HepG2 (cell line): ENCODE results near the gene NEDD8. TPM values are rescaled to one million over a fixed set of nuclear protein-coding genes. Genes with fewer than 3 reads are reported as not detected.

Source experiments
- HNRNPK ChIP-seq: fragments of 200-400 bp; formaldehyde crosslinking; IDR thresholded peaks from 2 replicates; pipeline ENCODE4 v1.6.1; 2018; ENCODE audit warnings: low read length, low read depth, moderate library complexity, mild to moderate bottlenecking; ENCODE audit not compliant: poor library complexity, severe bottlenecking
- ZFX ChIP-seq: sonication (generic); formaldehyde crosslinking; IDR thresholded peaks from 2 replicates; pipeline ENCODE4 v1.4.0; 2020; ENCODE audit warnings: mild to moderate bottlenecking, low read depth, missing genetic modification reagents, moderate library complexity
- ZNF333 ChIP-seq: sonication (generic); formaldehyde crosslinking; IDR thresholded peaks from 2 replicates; pipeline ENCODE4 v1.4.0; 2020; ENCODE audit warnings: mild to moderate bottlenecking, missing genetic modification reagents, borderline replicate concordance
- ZNF589 ChIP-seq: sonication (generic); formaldehyde crosslinking; conservative IDR thresholded peaks from 2 replicates; pipeline ENCODE4 v1.8.0; 2022; ENCODE audit warnings: mild to moderate bottlenecking, moderate library complexity, missing genetic modification reagents
- ZNF747 ChIP-seq: sonication (generic); formaldehyde crosslinking; IDR thresholded peaks from 2 replicates; pipeline ENCODE4 v1.8.1; 2023; ENCODE audit warnings: missing genetic modification reagents, mild to moderate bottlenecking, borderline replicate concordance
- polyA plus RNA-seq, 8 experiments: library from polyadenylated mRNA; depleted of rRNA in 3 of 8; stranded (reverse) in 7 of 8; unstranded in 1 of 8; fragments of >200 nt; fragmentation: Illumina TruSeq in 4 of 8; extraction: Trizol in 4 of 8; gene quantifications; 2 replicates each; pipeline versions ENCODE4 v1.2.1 to v1.2.3, GENCODE V29; 2011 to 2016; ENCODE audit warnings: low read depth in 4 of 8, missing spikeins in 1 of 8, mixed read lengths in 1 of 8; ENCODE audit not compliant: insufficient read depth in 1 of 8
- total RNA-seq, 5 experiments: library from RNA; depleted of rRNA; stranded (reverse); fragments of >200 nt; fragmentation: Illumina TruSeq; extraction: Trizol; gene quantifications; 2 replicates each; pipeline ENCODE4 v1.2.3, GENCODE V29; 2016; ENCODE audit warnings: low read depth in 1 of 5
- TF ChIP-seq, protein P1 (sequence below): sonication (generic); formaldehyde crosslinking; conservative IDR thresholded peaks from 2 replicates; pipeline ENCODE4 v1.4.0; 2020; ENCODE audit warnings: mild to moderate bottlenecking, missing genetic modification reagents, moderate library complexity
- TF ChIP-seq, protein P2 (sequence below): sonication (generic); formaldehyde crosslinking; IDR thresholded peaks from 2 replicates; pipeline ENCODE4 v1.9.0; 2021; ENCODE audit warnings: missing genetic modification reagents, borderline replicate concordance
- TF ChIP-seq, protein P3 (sequence below): sonication (generic); formaldehyde crosslinking; IDR thresholded peaks from 2 replicates; pipeline ENCODE4 v1.8.1; 2023; ENCODE audit warnings: missing genetic modification reagents, inconsistent platforms, borderline replicate concordance
- TF ChIP-seq, protein P4 (sequence below): sonication (generic); formaldehyde crosslinking; IDR thresholded peaks from 2 replicates; pipeline ENCODE4 v1.8.1; 2022; ENCODE audit warnings: mild to moderate bottlenecking, missing genetic modification reagents
- TF ChIP-seq, protein P5 (sequence below): sonication (generic); formaldehyde crosslinking; IDR thresholded peaks from 2 replicates; pipeline ENCODE4 v1.8.0; 2022; ENCODE audit warnings: mild to moderate bottlenecking, missing genetic modification reagents, borderline replicate concordance
- TF ChIP-seq, protein P6 (sequence below): IDR thresholded peaks from 2 replicates; pipeline ENCODE4 v1.6.1; 2016; ENCODE audit warnings: mild to moderate bottlenecking
- TF ChIP-seq, protein P7 (sequence below): sonication (generic); formaldehyde crosslinking; conservative IDR thresholded peaks from 2 replicates; pipeline ENCODE4 v1.5.0; 2020; ENCODE audit warnings: missing genetic modification reagents

NEDD8 gene
- total and polyA plus RNA-seq, 2 of the 13 experiments (the other 11 are each of a cell fraction or from before 2014, with no cell fraction given) = 535 to 713 TPM

DNA sequence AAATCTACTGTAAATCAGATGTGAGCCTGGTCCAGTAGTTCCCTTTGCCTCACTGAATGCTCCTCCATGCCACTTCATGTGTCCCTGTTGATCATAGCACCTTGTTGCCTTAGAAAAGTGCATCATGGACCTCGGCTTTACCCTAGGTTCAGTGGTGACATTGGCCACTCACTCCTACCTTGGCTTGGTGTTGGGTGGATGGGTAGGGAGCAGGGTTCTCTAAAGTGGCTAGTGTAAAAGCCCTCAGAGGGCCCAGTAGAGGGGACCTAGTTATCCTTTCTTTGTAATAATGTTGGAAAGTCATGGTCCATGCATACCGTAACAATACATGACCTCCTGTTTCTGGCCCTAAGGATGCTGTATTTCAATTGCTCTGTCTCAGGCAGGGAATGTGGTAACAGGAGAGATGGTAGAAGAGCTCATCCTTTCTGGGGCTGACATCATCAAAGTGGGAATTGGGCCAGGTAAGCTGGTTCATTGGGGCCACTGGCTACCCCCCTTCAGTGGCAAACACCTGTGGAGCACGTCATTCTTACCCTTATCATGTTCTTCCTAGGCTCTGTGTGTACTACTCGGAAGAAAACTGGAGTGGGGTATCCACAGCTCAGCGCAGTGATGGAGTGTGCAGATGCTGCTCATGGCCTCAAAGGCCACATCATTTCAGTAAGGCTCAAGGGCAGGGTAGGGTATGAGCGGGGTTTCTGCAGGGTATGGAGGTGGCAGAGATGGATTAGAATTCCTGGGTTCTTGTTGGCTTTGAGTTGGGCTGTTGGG, 4.7 kb upstream of the NEDD8 start (continued):
- TF ChIP-seq, protein P1, sequence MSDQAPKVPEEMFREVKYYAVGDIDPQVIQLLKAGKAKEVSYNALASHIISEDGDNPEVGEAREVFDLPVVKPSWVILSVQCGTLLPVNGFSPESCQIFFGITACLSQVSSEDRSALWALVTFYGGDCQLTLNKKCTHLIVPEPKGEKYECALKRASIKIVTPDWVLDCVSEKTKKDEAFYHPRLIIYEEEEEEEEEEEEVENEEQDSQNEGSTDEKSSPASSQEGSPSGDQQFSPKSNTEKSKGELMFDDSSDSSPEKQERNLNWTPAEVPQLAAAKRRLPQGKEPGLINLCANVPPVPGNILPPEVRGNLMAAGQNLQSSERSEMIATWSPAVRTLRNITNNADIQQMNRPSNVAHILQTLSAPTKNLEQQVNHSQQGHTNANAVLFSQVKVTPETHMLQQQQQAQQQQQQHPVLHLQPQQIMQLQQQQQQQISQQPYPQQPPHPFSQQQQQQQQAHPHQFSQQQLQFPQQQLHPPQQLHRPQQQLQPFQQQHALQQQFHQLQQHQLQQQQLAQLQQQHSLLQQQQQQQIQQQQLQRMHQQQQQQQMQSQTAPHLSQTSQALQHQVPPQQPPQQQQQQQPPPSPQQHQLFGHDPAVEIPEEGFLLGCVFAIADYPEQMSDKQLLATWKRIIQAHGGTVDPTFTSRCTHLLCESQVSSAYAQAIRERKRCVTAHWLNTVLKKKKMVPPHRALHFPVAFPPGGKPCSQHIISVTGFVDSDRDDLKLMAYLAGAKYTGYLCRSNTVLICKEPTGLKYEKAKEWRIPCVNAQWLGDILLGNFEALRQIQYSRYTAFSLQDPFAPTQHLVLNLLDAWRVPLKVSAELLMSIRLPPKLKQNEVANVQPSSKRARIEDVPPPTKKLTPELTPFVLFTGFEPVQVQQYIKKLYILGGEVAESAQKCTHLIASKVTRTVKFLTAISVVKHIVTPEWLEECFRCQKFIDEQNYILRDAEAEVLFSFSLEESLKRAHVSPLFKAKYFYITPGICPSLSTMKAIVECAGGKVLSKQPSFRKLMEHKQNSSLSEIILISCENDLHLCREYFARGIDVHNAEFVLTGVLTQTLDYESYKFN = no peak
- TF ChIP-seq HNRNPK (no peak), ZNF333 (CRISPR knock-in tag) (no peak), ZNF747 (CRISPR knock-in tag) (no peak), ZFX (CRISPR knock-in tag) (no peak), ZNF589 (no peak)
- TF ChIP-seq, protein P2, sequence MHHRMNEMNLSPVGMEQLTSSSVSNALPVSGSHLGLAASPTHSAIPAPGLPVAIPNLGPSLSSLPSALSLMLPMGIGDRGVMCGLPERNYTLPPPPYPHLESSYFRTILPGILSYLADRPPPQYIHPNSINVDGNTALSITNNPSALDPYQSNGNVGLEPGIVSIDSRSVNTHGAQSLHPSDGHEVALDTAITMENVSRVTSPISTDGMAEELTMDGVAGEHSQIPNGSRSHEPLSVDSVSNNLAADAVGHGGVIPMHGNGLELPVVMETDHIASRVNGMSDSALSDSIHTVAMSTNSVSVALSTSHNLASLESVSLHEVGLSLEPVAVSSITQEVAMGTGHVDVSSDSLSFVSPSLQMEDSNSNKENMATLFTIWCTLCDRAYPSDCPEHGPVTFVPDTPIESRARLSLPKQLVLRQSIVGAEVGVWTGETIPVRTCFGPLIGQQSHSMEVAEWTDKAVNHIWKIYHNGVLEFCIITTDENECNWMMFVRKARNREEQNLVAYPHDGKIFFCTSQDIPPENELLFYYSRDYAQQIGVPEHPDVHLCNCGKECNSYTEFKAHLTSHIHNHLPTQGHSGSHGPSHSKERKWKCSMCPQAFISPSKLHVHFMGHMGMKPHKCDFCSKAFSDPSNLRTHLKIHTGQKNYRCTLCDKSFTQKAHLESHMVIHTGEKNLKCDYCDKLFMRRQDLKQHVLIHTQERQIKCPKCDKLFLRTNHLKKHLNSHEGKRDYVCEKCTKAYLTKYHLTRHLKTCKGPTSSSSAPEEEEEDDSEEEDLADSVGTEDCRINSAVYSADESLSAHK (CRISPR knock-in tag) = no peak
- TF ChIP-seq, protein P3, sequence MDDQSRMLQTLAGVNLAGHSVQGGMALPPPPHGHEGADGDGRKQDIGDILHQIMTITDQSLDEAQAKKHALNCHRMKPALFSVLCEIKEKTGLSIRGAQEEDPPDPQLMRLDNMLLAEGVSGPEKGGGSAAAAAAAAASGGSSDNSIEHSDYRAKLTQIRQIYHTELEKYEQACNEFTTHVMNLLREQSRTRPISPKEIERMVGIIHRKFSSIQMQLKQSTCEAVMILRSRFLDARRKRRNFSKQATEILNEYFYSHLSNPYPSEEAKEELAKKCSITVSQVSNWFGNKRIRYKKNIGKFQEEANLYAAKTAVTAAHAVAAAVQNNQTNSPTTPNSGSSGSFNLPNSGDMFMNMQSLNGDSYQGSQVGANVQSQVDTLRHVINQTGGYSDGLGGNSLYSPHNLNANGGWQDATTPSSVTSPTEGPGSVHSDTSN (CRISPR knock-in tag) = no peak
- TF ChIP-seq, protein P4, sequence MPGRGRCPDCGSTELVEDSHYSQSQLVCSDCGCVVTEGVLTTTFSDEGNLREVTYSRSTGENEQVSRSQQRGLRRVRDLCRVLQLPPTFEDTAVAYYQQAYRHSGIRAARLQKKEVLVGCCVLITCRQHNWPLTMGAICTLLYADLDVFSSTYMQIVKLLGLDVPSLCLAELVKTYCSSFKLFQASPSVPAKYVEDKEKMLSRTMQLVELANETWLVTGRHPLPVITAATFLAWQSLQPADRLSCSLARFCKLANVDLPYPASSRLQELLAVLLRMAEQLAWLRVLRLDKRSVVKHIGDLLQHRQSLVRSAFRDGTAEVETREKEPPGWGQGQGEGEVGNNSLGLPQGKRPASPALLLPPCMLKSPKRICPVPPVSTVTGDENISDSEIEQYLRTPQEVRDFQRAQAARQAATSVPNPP (CRISPR knock-in tag) = no peak
- TF ChIP-seq, protein P5, sequence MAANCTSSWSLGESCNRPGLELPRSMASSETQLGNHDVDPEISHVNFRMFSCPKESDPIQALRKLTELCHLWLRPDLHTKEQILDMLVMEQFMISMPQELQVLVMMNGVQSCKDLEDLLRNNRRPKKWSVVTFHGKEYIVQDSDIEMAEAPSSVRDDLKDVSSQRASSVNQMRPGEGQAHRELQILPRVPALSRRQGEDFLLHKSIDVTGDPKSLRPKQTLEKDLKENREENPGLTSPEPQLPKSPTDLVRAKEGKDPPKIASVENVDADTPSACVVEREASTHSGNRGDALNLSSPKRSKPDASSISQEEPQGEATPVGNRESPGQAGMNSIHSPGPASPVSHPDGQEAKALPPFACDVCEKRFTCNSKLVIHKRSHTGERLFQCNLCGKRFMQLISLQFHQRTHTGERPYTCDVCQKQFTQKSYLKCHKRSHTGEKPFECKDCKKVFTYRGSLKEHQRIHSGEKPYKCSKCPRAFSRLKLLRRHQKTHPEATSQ (CRISPR knock-in tag) = no peak
- TF ChIP-seq, protein P6, sequence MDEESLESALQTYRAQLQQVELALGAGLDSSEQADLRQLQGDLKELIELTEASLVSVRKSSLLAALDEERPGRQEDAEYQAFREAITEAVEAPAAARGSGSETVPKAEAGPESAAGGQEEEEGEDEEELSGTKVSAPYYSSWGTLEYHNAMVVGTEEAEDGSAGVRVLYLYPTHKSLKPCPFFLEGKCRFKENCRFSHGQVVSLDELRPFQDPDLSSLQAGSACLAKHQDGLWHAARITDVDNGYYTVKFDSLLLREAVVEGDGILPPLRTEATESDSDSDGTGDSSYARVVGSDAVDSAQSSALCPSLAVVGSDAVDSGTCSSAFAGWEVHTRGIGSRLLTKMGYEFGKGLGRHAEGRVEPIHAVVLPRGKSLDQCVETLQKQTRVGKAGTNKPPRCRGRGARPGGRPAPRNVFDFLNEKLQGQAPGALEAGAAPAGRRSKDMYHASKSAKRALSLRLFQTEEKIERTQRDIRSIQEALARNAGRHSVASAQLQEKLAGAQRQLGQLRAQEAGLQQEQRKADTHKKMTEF (CRISPR knock-in tag) = no peak
- TF ChIP-seq, protein P7, sequence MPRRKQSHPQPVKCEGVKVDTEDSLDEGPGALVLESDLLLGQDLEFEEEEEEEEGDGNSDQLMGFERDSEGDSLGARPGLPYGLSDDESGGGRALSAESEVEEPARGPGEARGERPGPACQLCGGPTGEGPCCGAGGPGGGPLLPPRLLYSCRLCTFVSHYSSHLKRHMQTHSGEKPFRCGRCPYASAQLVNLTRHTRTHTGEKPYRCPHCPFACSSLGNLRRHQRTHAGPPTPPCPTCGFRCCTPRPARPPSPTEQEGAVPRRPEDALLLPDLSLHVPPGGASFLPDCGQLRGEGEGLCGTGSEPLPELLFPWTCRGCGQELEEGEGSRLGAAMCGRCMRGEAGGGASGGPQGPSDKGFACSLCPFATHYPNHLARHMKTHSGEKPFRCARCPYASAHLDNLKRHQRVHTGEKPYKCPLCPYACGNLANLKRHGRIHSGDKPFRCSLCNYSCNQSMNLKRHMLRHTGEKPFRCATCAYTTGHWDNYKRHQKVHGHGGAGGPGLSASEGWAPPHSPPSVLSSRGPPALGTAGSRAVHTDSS (CRISPR knock-in tag) = no peak
